LNCaP clone FGC (cell line): ENCODE results near the gene CDYL.

Experiments used
- DNase-seq: peaks from one replicate; pipeline ENCODE4 v3.0.0-alpha.2; 2011; ENCODE audit warnings: low read depth
- H3K4me3 ChIP-seq: 2 replicates; pipeline ENCODE4 v1.5.1; 2011; ENCODE audit warnings: mild to moderate bottlenecking, low read depth, low read length, control low read depth
- TF ChIP-seq, protein P1 (sequence below): IDR thresholded peaks from 2 replicates; pipeline ENCODE4 v1.5.1; 2012; ENCODE audit warnings: mild to moderate bottlenecking; ENCODE audit not compliant: control insufficient read depth, insufficient read depth; ENCODE audit errors: extremely low read depth

CDYL gene

GRCh38 chr6:4751823-4752464 is 24.3 kb upstream of the CDYL start:
- no peak overlapping the region for H3K4me3 ChIP-seq
- TF ChIP-seq, protein P1, sequence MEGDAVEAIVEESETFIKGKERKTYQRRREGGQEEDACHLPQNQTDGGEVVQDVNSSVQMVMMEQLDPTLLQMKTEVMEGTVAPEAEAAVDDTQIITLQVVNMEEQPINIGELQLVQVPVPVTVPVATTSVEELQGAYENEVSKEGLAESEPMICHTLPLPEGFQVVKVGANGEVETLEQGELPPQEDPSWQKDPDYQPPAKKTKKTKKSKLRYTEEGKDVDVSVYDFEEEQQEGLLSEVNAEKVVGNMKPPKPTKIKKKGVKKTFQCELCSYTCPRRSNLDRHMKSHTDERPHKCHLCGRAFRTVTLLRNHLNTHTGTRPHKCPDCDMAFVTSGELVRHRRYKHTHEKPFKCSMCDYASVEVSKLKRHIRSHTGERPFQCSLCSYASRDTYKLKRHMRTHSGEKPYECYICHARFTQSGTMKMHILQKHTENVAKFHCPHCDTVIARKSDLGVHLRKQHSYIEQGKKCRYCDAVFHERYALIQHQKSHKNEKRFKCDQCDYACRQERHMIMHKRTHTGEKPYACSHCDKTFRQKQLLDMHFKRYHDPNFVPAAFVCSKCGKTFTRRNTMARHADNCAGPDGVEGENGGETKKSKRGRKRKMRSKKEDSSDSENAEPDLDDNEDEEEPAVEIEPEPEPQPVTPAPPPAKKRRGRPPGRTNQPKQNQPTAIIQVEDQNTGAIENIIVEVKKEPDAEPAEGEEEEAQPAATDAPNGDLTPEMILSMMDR, result no peak
- DNase-seq, result no peak

DNA sequence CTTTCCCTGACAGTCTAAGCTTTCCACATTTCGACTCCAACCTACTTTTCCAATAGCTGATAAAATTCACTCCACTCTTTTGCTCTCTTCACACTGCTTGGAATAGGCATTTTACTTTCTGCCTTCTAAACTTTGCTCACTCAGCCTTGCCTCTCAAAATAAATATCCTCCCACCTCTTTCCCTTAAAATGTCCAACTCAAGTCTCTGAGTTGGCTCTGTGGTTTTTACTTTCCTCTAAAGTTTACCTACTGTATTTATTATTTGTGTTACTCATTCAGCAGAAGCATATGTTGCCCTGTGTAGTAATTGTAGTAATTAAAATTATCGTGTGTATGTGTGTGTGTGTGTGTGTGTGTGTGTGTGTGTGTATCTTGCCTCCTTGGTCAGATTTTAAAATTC is 20.0 kb upstream of the CDYL start:
- TF ChIP-seq, protein P1, result no peak
- H3K4me3 ChIP-seq, result no peak overlapping the region
- DNase-seq, result no peak

DNA sequence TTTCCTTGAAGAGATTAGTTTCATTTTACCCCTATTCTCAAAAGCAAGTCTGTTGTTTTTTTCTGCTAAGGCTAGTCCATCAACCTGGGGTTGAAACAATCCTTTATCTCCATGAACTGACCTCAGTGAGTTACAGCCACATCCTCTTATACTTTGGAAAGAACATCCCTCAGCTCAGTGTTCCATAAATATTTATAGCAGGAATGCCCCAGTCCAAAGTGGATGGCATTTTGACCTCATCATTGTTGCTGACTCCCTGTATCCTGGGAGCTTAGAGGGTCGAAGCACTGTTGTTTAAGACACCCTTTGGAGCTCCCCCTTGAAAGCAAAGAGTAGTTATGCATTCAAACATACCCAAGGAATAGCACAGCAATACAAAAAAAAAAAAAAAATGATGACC is 16.2 kb upstream of the CDYL start:
- no peak for DNase-seq
- TF ChIP-seq, protein P1, result no peak
- H3K4me3 ChIP-seq, result no peak overlapping the region

- no peak for DNase-seq
- no peak overlapping the region for H3K4me3 ChIP-seq
- TF ChIP-seq, protein P1, result no peak
These were observed 15.4 kb upstream of the CDYL start for GRCh38 chr6:4760773-4761172.

- H3K4me3 ChIP-seq, result no peak overlapping the region
- DNase-seq, result no peak
- TF ChIP-seq, protein P1, result no peak
These were observed 13.9 kb upstream of the CDYL start for GRCh38 chr6:4762294-4762693.

GRCh38 chr6:4763921-4764320 is 12.3 kb upstream of the CDYL start:
- TF ChIP-seq, protein P1, result no peak
- no peak for DNase-seq
- no peak overlapping the region for H3K4me3 ChIP-seq

- H3K4me3 ChIP-seq, result no peak overlapping the region
- DNase-seq, result no peak
- TF ChIP-seq, protein P1, result no peak
These were observed 7.4 kb upstream of the CDYL start for GRCh38 chr6:4768815-4769214.
